GM12878 (cell line): Measurements from ENCODE around the gene TNFAIP1. TPM values are rescaled to one million over a fixed set of nuclear protein-coding genes. Genes with fewer than 3 reads are reported as not detected.

Source experiments
- ATF2 ChIP-seq: IDR thresholded peaks from 2 replicates; pipeline ENCODE4 v1.6.1; 2012; ENCODE audit warnings: low read length, inconsistent platforms
- ATF7 ChIP-seq: fragments of 450-650 bp; IDR thresholded peaks from 2 replicates; pipeline ENCODE4 v1.6.1; 2016; ENCODE audit warnings: low read depth, mild to moderate bottlenecking
- BRCA1 ChIP-seq: IDR thresholded peaks from 2 replicates; pipeline ENCODE4 v1.6.1; 2011; ENCODE audit warnings: low read depth, low read length, improper control_type of control experiment
- CREB1 ChIP-seq: IDR thresholded peaks from 2 replicates; pipeline ENCODE4 v1.6.1; 2012; ENCODE audit warnings: low read depth, mild to moderate bottlenecking, inconsistent platforms
- E2F8 ChIP-seq: fragments of 450-650 bp; IDR thresholded peaks from 2 replicates; pipeline ENCODE4 v1.6.1; 2018; ENCODE audit warnings: mild to moderate bottlenecking, low read depth, moderate library complexity; ENCODE audit not compliant: partially characterized antibody
- ESRRA ChIP-seq: IDR thresholded peaks from 2 replicates; pipeline ENCODE4 v1.6.1; 2012; ENCODE audit warnings: mild to moderate bottlenecking, low read length, improper control_type of control experiment
- ETV6 ChIP-seq, 2 experiments: fragments of 450-650 bp in 1 of 2; IDR thresholded peaks in 1 of 2; conservative IDR thresholded peaks in 1 of 2; 2 replicates each; pipeline ENCODE4 v1.6.1; 2014; ENCODE audit warnings: antibody characterized with exemption in 1 of 2, borderline replicate concordance in 1 of 2, low read depth in 1 of 2, mild to moderate bottlenecking in 1 of 2, moderate library complexity in 1 of 2
- HDAC2 ChIP-seq: fragments of 200-600 bp; sonication (generic); IDR thresholded peaks from 2 replicates; pipeline ENCODE4 v1.6.1; 2017
- JUNB ChIP-seq: IDR thresholded peaks from 2 replicates; pipeline ENCODE4 v1.6.1; 2016; ENCODE audit warnings: antibody characterized with exemption, mild to moderate bottlenecking
- MAX ChIP-seq: IDR thresholded peaks from 2 replicates; pipeline ENCODE4 v1.6.1; 2012; ENCODE audit warnings: low read depth, low read length, improper control_type of control experiment
- NFYA ChIP-seq: IDR thresholded peaks from 2 replicates; pipeline ENCODE4 v1.6.1; 2011; ENCODE audit warnings: low read depth, mild to moderate bottlenecking, low read length, improper control_type of control experiment, borderline replicate concordance
- POLR2A ChIP-seq: IDR thresholded peaks from 2 replicates; pipeline ENCODE4 v1.6.1; 2011; ENCODE audit warnings: low read depth, mild to moderate bottlenecking, low read length
- POLR2AphosphoS2 ChIP-seq: IDR thresholded peaks from 2 replicates; pipeline ENCODE4 v1.6.1; 2011; ENCODE audit warnings: low read depth, mild to moderate bottlenecking, low read length, improper control_type of control experiment, moderate library complexity
- POLR2AphosphoS5 ChIP-seq: IDR thresholded peaks from 2 replicates; pipeline ENCODE4 v1.6.1; 2011; ENCODE audit warnings: mild to moderate bottlenecking, low read length, inconsistent platforms
- SKIL ChIP-seq: fragments of 450-650 bp; IDR thresholded peaks from 2 replicates; pipeline ENCODE4 v1.6.1; 2017; ENCODE audit warnings: mild to moderate bottlenecking, low read depth, inconsistent platforms; ENCODE audit not compliant: poor library complexity, severe bottlenecking
- SP1 ChIP-seq: IDR thresholded peaks from one replicate; pipeline ENCODE4 v1.6.1; 2011; ENCODE audit warnings: low read depth, low read length
- SRF ChIP-seq, 2 experiments: IDR thresholded peaks; 2 replicates each; pipeline ENCODE4 v1.6.1; 2011; ENCODE audit warnings: low read depth in 2 of 2, low read length in 2 of 2, mild to moderate bottlenecking in 1 of 2, moderate library complexity in 1 of 2
- STAT3 ChIP-seq: IDR thresholded peaks from 2 replicates; pipeline ENCODE4 v1.6.1; 2011; ENCODE audit warnings: low read depth, low read length, improper control_type of control experiment
- ZBTB11 ChIP-seq: fragments of 450-650 bp; formaldehyde crosslinking; IDR thresholded peaks from 2 replicates; pipeline ENCODE4 v1.5.0; 2022; ENCODE audit warnings: mild to moderate bottlenecking, missing genetic modification characterization
- ZNF217 ChIP-seq: fragments of 450-650 bp; IDR thresholded peaks from 2 replicates; pipeline ENCODE4 v1.6.1; 2017; ENCODE audit warnings: antibody characterized with exemption, mild to moderate bottlenecking
- ZSCAN29 ChIP-seq: fragments of 450-650 bp; IDR thresholded peaks from 2 replicates; pipeline ENCODE4 v1.6.1; 2017; ENCODE audit warnings: mild to moderate bottlenecking, moderate library complexity
- polyA plus RNA-seq, 11 experiments: library from polyadenylated mRNA; depleted of rRNA in 4 of 11; unstranded in 6 of 11; stranded (reverse) in 5 of 11; fragments of >200 nt; fragmentation: Nextera tagmentation in 4 of 11; fragmentation: Illumina TruSeq in 1 of 11; extraction: Ambion mirVana in 4 of 11; extraction: Trizol in 1 of 11; gene quantifications; 1 replicate in 1 of 11; 2 replicates in 10 of 11; pipeline versions ENCODE4 v1.2.1 to v1.2.3, GENCODE V29; 2011 to 2016; ENCODE audit warnings: inconsistent platforms in 2 of 11, missing spikeins in 2 of 11, low read depth in 1 of 11
- total RNA-seq, 4 experiments: library from RNA; depleted of rRNA in 3 of 4; stranded (reverse); fragments of >200 nt in 3 of 4; fragmentation: Illumina TruSeq in 1 of 4; extraction: Trizol in 1 of 4; gene quantifications; 2 replicates each; pipeline versions ENCODE4 v1.2.1 to v1.2.3, GENCODE V29; 2013 to 2021

The TNFAIP1 gene
- total and polyA plus RNA-seq, 10 of the 15 experiments (the other 5 are each of a cell fraction or from before 2014, with no cell fraction given) = 1.8 to 16.9 (median 11.7) TPM

- peak; percentile 88 for TF ChIP-seq E2F8
- peak; percentile 100 for TF ChIP-seq ATF7
- peak; percentile 97 for TF ChIP-seq CREB1
- TF ChIP-seq ZNF217 = no peak
- TF ChIP-seq BRCA1 = peak; percentile 58; the same call in 1 of the 2 replicates
- TF ChIP-seq JUNB = peak; percentile 42
- no peak for TF ChIP-seq ESRRA
- TF ChIP-seq POLR2A = peak; percentile 93
- no peak for TF ChIP-seq NFYA
- TF ChIP-seq SP1 = no peak
- no peak for TF ChIP-seq ZSCAN29
- peak; percentile 44; the same call in 1 of the 2 replicates for TF ChIP-seq MAX
- peak; percentile 65; the same call in 1 of the 2 replicates for TF ChIP-seq POLR2AphosphoS2
- peak; percentile 73; the same call in 1 of the 2 replicates for TF ChIP-seq POLR2AphosphoS5
- no peak for TF ChIP-seq STAT3
- TF ChIP-seq ZBTB11 = peak; percentile 52
- TF ChIP-seq SKIL = no peak
- no peak for TF ChIP-seq ETV6 (conservative IDR thresholded peaks at IDR 0.05 in 1 of 2, IDR thresholded peaks at IDR 0.05 in 1 of 2; ENCODE audit: borderline replicate concordance in 1 of 2, low read depth in 1 of 2)
- TF ChIP-seq ATF2 = peak; percentile 99
- TF ChIP-seq HDAC2 = no peak
- no peak for TF ChIP-seq SRF (IDR thresholded peaks at IDR 0.05; ENCODE audit: low read depth in 2 of 2, low read length in 2 of 2)
Observed at GRCh38 chr17:28335201-28335958, at the start of gene TNFAIP1, which contains the start of gene IFT20 (continued).
